ENCODE results near the gene STX1B. TPM values are rescaled to one million over a fixed set of nuclear protein-coding genes. Genes with fewer than 3 reads are reported as not detected.

Gene STX1B
- total RNA-seq, 1 experiment from 2014 or later, result 11.0 TPM

DNA sequence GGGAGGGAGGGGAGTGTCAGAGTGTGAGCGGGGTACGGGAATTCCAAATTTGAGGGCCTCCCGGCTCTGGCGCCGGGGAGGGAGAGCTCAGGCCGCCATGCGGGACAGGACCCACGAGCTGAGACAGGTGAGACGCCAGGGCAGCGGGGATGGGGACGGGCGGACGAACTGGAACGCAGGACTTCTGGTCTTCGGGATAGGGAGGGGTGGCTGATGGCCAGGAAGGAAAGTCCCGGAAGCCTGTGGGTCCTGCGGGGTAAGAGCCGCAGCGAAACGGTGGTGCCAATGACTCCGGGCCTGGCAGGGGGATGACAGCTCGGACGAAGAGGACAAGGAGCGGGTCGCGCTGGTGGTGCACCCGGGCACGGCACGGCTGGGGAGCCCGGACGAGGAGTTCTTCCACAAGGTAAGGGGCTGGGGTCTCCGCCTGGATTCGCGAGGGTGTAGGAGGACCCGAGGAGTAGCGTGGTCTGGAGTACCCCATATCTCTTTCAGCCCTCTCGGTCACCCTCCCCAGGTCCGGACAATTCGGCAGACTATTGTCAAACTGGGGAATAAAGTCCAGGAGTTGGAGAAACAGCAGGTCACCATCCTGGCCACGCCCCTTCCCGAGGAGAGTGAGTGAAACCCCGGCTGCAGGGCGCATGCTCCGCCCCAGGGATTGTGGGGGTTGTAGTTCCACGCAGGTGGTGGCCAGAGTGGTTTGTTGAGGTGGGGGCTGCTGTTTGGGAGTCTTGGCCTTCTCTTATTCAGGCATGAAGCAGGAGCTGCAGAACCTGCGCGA lies 23.5 kb upstream of the STX1B start:
- Histone ChIP-seq H3K27me3 (ENCODE audit: insufficient read depth, low read length) (no peaks in the 10 kb centered on the region), H3K4me2 (ENCODE audit: insufficient read depth, insufficient read length, low read length) (peak overlapping the region; percentile 62), H3K4ac (ENCODE audit: low read depth, low read length) (no peak overlapping the region), H4K8ac (replicated peaks; ENCODE audit: insufficient read length, low read depth, low read length) (no peak overlapping the region), H2BK5ac (ENCODE audit: insufficient read length, low read length) (no peak overlapping the region), H3K79me2 (ENCODE audit: insufficient read depth, low read length) (no peaks in the 10 kb centered on the region), H3K4me1 (ENCODE audit: insufficient read depth, low read length) (no peaks in the 10 kb centered on the region), H3K27ac (ENCODE audit: insufficient read length, low read depth, low read length) (no peak overlapping the region), H3K56ac (ENCODE audit: insufficient read length, low read depth, low read length) (no peak overlapping the region), H2BK120ac (ENCODE audit: low read depth, low read length, poor library complexity, severe bottlenecking) (no peak overlapping the region), H2AFZ (ENCODE audit: low read length) (no peak overlapping the region), H3K18ac (ENCODE audit: insufficient read length, low read depth, low read length) (no peak overlapping the region), H3T11ph (ENCODE audit: low read length) (no peak overlapping the region), H3K9ac (ENCODE audit: extremely low read depth, insufficient read length, low read length) (no peak overlapping the region), H2AK5ac (ENCODE audit: insufficient read length, low read length) (no peak overlapping the region), H2BK15ac (ENCODE audit: low read depth, low read length) (no peak overlapping the region), H4K5ac (ENCODE audit: insufficient read length, low read depth, low read length) (no peak overlapping the region), H4K91ac (ENCODE audit: insufficient read length, low read depth, low read length) (no peak overlapping the region), H3K23ac (ENCODE audit: insufficient read length, low read depth, low read length) (no peak overlapping the region), H2BK12ac (ENCODE audit: insufficient read length, low read depth, low read length) (no peak overlapping the region), H3K23me2 (ENCODE audit: insufficient read length, low read depth, low read length, poor library complexity, severe bottlenecking) (peaks cover 17% of the 10 kb centered on the region), H3K14ac (ENCODE audit: insufficient read depth, low read length) (no peak overlapping the region), H2BK20ac (ENCODE audit: low read depth, low read length, poor library complexity, severe bottlenecking) (no peak overlapping the region), H3K9me3 (ENCODE audit: control insufficient read depth, low read depth, low read length) (no peaks in the 10 kb centered on the region), H3K79me1 (ENCODE audit: insufficient read depth, low read depth, low read length, poor library complexity, severe bottlenecking) (no peaks in the 10 kb centered on the region), H4K20me1 (ENCODE audit: control insufficient read depth, insufficient read depth, insufficient read length) (peaks cover 5% of the 10 kb centered on the region)
- peaks cover 0 to 6% (median 0%) of the 10 kb centered on the region in 3 experiments; a peak in 1 of 7 replicates for H3K36me3 Mint-ChIP-seq (ENCODE audit: insufficient read depth in 1 of 3, low read depth in 3 of 3)
- peaks cover 7 to 17% of the 10 kb centered on the region in 2 experiments; a peak in 3 of 4 replicates for H3K4me1 Mint-ChIP-seq
- H3K27me3 Mint-ChIP-seq (ENCODE audit: low read depth), result no peaks in the 10 kb centered on the region; the same call in 1 of the 2 replicates
- DNase-seq, result peak; percentile 83
- WGBS (ENCODE audit: extremely low coverage, insufficient read length, low lambda C conversion rate), result no CpG with 5 or more reads among the region's 47 CpGs
- H3K27ac Mint-ChIP-seq, result peak overlapping the region; percentile 61 to 79 (median 70); a peak in 5 of 7 replicates
- no peaks in the 10 kb centered on the region for H3K9me3 Mint-ChIP-seq
- H3K4me3 Mint-ChIP-seq, result peak overlapping the region; percentile 89 to 95
- TF ChIP-seq, protein P1, sequence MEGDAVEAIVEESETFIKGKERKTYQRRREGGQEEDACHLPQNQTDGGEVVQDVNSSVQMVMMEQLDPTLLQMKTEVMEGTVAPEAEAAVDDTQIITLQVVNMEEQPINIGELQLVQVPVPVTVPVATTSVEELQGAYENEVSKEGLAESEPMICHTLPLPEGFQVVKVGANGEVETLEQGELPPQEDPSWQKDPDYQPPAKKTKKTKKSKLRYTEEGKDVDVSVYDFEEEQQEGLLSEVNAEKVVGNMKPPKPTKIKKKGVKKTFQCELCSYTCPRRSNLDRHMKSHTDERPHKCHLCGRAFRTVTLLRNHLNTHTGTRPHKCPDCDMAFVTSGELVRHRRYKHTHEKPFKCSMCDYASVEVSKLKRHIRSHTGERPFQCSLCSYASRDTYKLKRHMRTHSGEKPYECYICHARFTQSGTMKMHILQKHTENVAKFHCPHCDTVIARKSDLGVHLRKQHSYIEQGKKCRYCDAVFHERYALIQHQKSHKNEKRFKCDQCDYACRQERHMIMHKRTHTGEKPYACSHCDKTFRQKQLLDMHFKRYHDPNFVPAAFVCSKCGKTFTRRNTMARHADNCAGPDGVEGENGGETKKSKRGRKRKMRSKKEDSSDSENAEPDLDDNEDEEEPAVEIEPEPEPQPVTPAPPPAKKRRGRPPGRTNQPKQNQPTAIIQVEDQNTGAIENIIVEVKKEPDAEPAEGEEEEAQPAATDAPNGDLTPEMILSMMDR (conservative IDR thresholded peaks at IDR 0.05), result no peak
